Measurements from ENCODE around the gene C1orf52.

The C1orf52 gene

GRCh38 chr1:85228972-85229371, 30.5 kb downstream of the C1orf52 start:
- no peak for TF ChIP-seq CTCF (IDR thresholded peaks at IDR 0.05)

GRCh38 chr1:85225624-85226380, 33.7 kb downstream of the C1orf52 start:
- TF ChIP-seq CTCF (IDR thresholded peaks at IDR 0.05), result no peak

GRCh38 chr1:85224734-85225623, 34.5 kb downstream of the C1orf52 start:
- TF ChIP-seq CTCF (IDR thresholded peaks at IDR 0.05), result no peak

GRCh38 chr1:85224295-85224694, 35.2 kb downstream of the C1orf52 start:
- TF ChIP-seq CTCF (IDR thresholded peaks at IDR 0.05), result no peak

- TF ChIP-seq CTCF (IDR thresholded peaks at IDR 0.05), result no peak
Observed at GRCh38 chr1:85223334-85223733, 36.1 kb downstream of the C1orf52 start.

- no peak for TF ChIP-seq CTCF (IDR thresholded peaks at IDR 0.05)
Observed at GRCh38 chr1:85220756-85221201, 38.7 kb downstream of the C1orf52 start.

- no peak for TF ChIP-seq CTCF (IDR thresholded peaks at IDR 0.05)
Observed at GRCh38 chr1:85219853-85220610, 39.4 kb downstream of the C1orf52 start.
